BLaER1 (cell line): ENCODE measurements around the gene CCDC69.
A peak's percentile ranks its signal among the peaks of the same experiment; 100 is the strongest.

Source experiments
- H3K27ac ChIP-seq: shearing (Covaris generic); formaldehyde crosslinking; 2 replicates; pipeline ENCODE4 v1.8.1; 2022
- H3K27me3 ChIP-seq: shearing (Covaris generic); formaldehyde crosslinking; 2 replicates; pipeline ENCODE4 v1.8.1; 2022
- H3K36me3 ChIP-seq: shearing (Covaris generic); formaldehyde crosslinking; 2 replicates; pipeline ENCODE4 v1.8.1; 2022
- H3K4me1 ChIP-seq: shearing (Covaris generic); formaldehyde crosslinking; 2 replicates; pipeline ENCODE4 v1.8.1; 2022
- H3K4me2 ChIP-seq: shearing (Covaris generic); formaldehyde crosslinking; 2 replicates; pipeline ENCODE4 v1.8.1; 2022
- H3K4me3 ChIP-seq: shearing (Covaris generic); formaldehyde crosslinking; 2 replicates; pipeline ENCODE4 v1.8.1; 2022
- H3K9ac ChIP-seq: shearing (Covaris generic); formaldehyde crosslinking; 2 replicates; pipeline ENCODE4 v1.8.1; 2022
- H3K9me3 ChIP-seq: shearing (Covaris generic); formaldehyde crosslinking; 2 replicates; pipeline ENCODE4 v1.8.1; 2022
- H4K20me1 ChIP-seq: shearing (Covaris generic); formaldehyde crosslinking; 2 replicates; pipeline ENCODE4 v1.8.1; 2022
- Cebpa-rat ChIP-seq: shearing (Covaris generic); IDR thresholded peaks from 2 replicates; pipeline ENCODE4 v1.8.1; 2022

The CCDC69 gene

DNA sequence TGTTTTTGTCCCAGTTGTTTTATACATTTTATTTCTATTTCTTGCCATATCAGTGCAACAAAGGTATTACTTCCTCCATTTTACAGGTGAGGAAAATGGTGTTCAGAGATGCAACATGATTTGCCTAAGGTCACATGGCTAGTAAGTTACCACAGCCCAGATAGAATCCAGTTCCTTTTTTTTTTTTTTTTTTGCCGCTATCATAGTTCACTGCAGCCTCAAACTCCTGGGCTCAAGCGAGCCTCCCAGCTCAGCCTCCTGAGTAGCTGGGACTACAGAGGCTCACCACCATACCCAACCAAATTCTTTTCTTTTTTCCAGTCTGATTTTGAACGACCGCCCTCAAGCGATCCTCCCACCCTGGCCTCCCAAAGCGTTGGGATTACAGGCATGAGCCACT, 480 bp upstream of the CCDC69 start:
- Histone ChIP-seq H4K20me1 (peaks cover 22% of the 10 kb centered on the region), H3K4me2 (peak overlapping the region; percentile 100), H3K36me3 (no peaks in the 10 kb centered on the region; the same call in 1 of the 2 replicates), H3K4me1 (peaks cover 69% of the 10 kb centered on the region), H3K27ac (peak overlapping the region; percentile 98; the same call in 1 of the 2 replicates), H3K4me3 (peak overlapping the region; percentile 95), H3K9me3 (no peaks in the 10 kb centered on the region), H3K9ac (peak overlapping the region; percentile 96; the same call in 1 of the 2 replicates), H3K27me3 (no peaks in the 10 kb centered on the region)
- TF ChIP-seq Cebpa-rat: no peak

DNA sequence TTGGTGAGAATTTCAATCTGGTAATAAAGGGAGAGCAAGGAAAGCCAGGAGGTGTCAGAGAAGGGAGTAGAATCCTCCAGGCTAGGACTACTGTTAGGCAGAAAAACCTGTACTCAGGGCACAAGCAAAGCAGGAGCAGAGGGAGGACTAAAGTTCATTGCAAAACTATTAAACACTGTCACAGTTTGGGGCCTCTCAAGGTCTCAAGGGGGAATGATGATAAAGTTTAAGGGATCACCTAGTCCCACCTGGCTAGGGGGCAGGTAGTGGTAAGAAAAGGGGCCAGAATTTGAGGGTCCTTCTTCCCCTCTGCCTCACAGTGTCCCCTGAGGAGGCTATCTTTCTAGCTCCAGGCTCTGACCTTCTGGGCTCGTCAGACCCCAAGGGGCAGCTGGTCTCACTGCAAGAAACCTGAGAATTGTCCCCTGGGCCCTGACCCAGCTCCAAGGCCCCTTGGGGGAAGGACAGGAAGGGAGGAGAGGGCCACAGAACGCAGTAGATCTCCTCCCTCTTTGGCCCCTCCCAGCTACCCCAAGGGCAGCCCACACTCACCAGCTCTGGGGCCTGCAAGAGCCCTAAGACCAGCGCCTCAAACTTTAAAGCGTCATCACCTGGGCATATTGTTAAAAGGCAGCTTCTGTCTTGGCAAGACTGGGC, 974 bp downstream of the CCDC69 start:
- H3K4me3 ChIP-seq: peak overlapping the region; percentile 95
- no peak for TF ChIP-seq Cebpa-rat
- H3K4me1 ChIP-seq: peaks cover 78% of the 10 kb centered on the region
- peak overlapping the region; percentile 96 for H3K9ac ChIP-seq
- H3K4me2 ChIP-seq: peak overlapping the region; percentile 100
- H3K27me3 ChIP-seq: no peaks in the 10 kb centered on the region
- peak overlapping the region; percentile 98 for H3K27ac ChIP-seq
- H3K36me3 ChIP-seq: no peaks in the 10 kb centered on the region; the same call in 1 of the 2 replicates
- no peaks in the 10 kb centered on the region for H3K9me3 ChIP-seq
- peaks cover 22% of the 10 kb centered on the region for H4K20me1 ChIP-seq

DNA sequence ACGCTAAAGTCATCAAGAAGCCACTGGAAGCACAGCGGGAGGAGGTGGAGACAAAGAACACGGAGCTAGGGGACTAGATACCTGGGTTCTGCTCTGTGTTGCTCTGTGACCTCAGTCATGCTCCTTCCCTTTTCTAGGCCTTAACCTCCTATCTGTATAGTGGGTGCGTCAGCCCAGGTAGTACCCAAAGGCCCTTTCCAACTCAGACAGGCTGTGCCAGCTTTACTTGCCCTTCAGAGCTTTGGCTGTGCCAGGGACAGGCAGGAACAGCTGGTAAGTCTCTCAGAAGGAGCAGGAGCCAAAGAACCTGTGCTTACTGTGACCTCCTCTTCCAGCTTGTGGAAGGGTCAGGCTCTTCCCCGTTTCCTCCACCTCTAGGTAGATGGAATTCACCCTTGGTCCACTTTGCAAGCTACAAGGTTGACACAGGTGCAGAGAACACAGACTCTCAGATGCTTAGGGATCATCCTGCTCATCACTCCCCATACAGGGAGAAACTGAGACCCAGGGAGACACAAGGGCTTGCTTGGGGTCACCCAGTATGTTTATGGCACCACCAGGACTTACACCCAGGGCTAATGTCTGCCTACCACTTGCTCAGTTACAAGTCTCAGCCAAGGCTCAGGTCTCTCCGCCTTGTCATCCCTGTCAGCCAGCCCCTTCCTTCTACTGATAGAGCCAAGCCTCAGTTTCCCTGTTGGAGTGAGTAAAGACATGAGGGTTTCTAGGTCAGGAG, 1.7 kb downstream of the CCDC69 start:
- H3K9me3 ChIP-seq: no peaks in the 10 kb centered on the region
- no peaks in the 10 kb centered on the region for H3K27me3 ChIP-seq
- H3K4me2 ChIP-seq: peak overlapping the region; percentile 100
- peak overlapping the region; percentile 98 for H3K27ac ChIP-seq
- TF ChIP-seq Cebpa-rat: no peak
- H4K20me1 ChIP-seq: peaks cover 22% of the 10 kb centered on the region
- H3K9ac ChIP-seq: peak overlapping the region; percentile 96
- peak overlapping the region; percentile 95 for H3K4me3 ChIP-seq
- H3K36me3 ChIP-seq: peaks cover 7% of the 10 kb centered on the region
- H3K4me1 ChIP-seq: peaks cover 78% of the 10 kb centered on the region

DNA sequence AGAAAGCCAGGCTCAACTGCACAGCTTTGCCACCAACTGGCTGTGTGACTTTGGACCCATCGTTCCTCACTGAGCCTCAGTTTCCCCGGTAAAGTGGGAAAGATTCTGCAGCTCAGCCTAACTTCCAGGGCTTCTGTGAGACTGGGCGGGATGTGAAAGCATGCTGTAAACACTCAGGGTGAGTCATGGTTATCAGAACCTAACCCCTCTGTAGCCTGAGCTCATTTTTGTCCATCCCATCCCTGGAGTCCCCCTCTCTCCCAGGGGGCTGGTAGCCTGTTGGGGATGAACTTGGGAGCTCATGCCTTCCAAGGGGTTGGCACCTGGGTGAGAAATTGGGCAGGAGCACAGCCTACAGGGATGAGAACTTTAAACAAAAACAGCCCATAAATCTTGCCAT, 2.3 kb downstream of the CCDC69 start:
- Histone ChIP-seq H4K20me1 (peaks cover 22% of the 10 kb centered on the region), H3K27ac (peak overlapping the region; percentile 98), H3K9me3 (no peaks in the 10 kb centered on the region), H3K36me3 (peaks cover 8% of the 10 kb centered on the region), H3K9ac (peak overlapping the region; percentile 96), H3K4me3 (peak overlapping the region; percentile 95), H3K27me3 (no peaks in the 10 kb centered on the region), H3K4me2 (peak overlapping the region; percentile 100), H3K4me1 (peaks cover 84% of the 10 kb centered on the region)
- no peak for TF ChIP-seq Cebpa-rat

DNA sequence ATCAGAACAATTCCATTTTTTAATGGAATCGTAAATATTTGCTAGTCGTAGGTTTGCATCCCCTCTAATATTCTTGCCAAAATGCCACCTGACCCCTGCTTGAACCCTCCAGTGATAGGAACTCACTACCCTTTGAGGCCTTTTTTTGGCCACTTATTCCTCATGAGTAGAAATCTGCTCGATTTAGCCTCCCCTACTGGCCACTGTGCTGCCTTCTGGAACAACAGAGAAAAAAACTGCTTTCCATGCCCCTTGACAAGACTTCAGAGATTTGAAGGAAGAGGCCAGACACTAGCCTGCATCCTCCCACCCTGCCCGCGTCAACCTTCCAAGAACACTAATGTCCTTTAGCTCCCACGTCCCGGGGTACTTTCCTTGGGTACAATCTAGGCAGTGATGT, 4.1 kb downstream of the CCDC69 start:
- H3K36me3 ChIP-seq: peaks cover 8% of the 10 kb centered on the region
- H3K4me3 ChIP-seq: no peak overlapping the region
- H3K27me3 ChIP-seq: no peaks in the 10 kb centered on the region
- peak overlapping the region; percentile 98 for H3K27ac ChIP-seq
- no peak overlapping the region for H3K9ac ChIP-seq
- H3K4me2 ChIP-seq: peak overlapping the region; percentile 100
- peaks cover 22% of the 10 kb centered on the region for H4K20me1 ChIP-seq
- no peaks in the 10 kb centered on the region for H3K9me3 ChIP-seq
- peaks cover 92% of the 10 kb centered on the region for H3K4me1 ChIP-seq
- TF ChIP-seq Cebpa-rat: no peak

DNA sequence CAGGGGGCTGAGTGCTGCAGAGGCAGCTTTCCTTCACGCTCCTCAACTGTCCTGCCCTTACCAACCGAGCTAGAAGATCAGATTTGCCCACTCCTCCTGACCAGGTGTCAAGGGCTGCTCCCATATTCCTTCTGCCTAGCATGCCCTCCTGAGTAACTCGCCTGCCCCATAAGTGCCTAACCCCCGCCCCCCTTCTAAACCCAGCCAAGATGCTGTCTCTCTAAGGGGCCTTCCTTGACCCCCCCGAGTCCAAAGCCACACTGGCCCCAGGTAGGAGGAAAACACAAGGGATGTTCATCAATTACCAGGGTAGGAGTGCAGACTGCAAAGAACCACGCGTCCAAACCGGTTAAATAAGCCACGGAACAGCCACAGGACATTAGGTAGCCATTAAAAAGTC, 4.8 kb downstream of the CCDC69 start:
- H3K4me3 ChIP-seq: peak overlapping the region; percentile 18
- H4K20me1 ChIP-seq: peaks cover 22% of the 10 kb centered on the region
- H3K9me3 ChIP-seq: no peaks in the 10 kb centered on the region
- peak overlapping the region; percentile 98 for H3K27ac ChIP-seq
- H3K27me3 ChIP-seq: no peaks in the 10 kb centered on the region
- H3K36me3 ChIP-seq: peaks cover 8% of the 10 kb centered on the region
- peak overlapping the region; percentile 100 for H3K4me2 ChIP-seq
- peaks cover 91% of the 10 kb centered on the region for H3K4me1 ChIP-seq
- no peak for TF ChIP-seq Cebpa-rat
- peak overlapping the region; percentile 46; the same call in 1 of the 2 replicates for H3K9ac ChIP-seq

DNA sequence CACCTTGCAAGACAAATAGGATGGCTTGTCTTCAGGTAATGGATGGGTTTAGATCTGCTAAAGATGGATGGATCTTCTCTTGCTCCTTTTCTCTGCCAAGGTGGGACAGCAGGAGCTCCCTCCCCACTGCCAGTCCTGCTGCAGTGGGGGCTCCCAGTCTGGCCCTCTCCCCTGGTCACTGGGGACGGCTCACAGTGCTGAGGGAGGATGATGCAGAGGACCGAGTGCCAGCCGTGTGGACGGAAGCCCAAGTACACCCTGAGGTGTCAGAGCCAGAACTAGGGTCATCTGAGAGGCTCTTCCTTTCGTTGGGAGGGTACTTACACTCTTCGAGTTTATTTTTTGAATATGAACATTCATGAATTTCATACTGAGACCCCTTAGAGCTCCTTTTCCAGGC, 5.7 kb downstream of the CCDC69 start:
- no peak for TF ChIP-seq Cebpa-rat
- Histone ChIP-seq H3K9me3 (no peaks in the 10 kb centered on the region), H3K4me3 (0 out of 2 replicates have a peak overlapping the region, but pooled peaks have one; percentile 18), H4K20me1 (peaks cover 19% of the 10 kb centered on the region), H3K27me3 (no peaks in the 10 kb centered on the region), H3K36me3 (peaks cover 8% of the 10 kb centered on the region), H3K4me1 (peaks cover 99% of the 10 kb centered on the region), H3K27ac (peak overlapping the region; percentile 98), H3K9ac (peak overlapping the region; percentile 46), H3K4me2 (peak overlapping the region; percentile 100)

DNA sequence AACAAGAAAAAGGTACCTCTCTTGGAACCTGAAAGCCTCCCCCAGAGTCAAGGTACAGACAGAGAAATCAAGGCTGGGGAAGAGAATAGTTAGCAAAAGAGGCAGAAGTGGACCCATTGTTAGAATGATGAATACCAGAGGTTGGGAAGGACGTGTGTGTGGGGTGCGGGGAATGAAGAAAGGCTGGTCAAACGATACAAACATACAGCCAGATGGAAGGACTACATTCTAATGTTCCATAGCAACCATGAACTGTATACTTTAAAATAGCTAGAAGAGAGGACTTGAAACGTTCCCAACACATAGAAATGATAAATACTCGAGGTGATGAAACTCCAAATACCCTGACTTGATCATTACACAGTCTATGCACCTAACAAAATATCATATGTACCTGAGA, 7.1 kb downstream of the CCDC69 start:
- Histone ChIP-seq H3K27me3 (no peaks in the 10 kb centered on the region), H3K9me3 (no peaks in the 10 kb centered on the region), H3K4me2 (peak overlapping the region; percentile 100), H4K20me1 (peaks cover 5% of the 10 kb centered on the region; the same call in 1 of the 2 replicates), H3K4me3 (no peak overlapping the region; the same call in 1 of the 2 replicates), H3K36me3 (peaks cover 8% of the 10 kb centered on the region), H3K4me1 (peaks cover 98% of the 10 kb centered on the region), H3K9ac (peak overlapping the region; percentile 89; the same call in 1 of the 2 replicates), H3K27ac (peak overlapping the region; percentile 98)
- no peak for TF ChIP-seq Cebpa-rat

DNA sequence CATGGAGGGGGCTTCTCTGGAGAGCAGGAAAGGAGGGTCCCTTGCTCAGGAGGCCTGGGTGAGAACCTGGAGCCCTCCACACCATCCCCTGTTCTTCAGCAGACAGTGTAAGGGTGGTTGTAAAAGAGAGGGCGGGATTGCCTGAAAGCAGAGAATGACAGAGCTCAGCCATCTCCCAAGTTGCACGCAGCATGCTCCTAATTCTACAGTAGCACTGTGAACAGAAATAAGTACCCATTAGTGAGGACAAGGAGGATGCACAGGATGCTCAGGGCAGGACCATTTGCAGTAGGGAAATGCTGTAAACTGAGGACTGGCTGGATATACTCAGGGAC, 8.4 kb downstream of the CCDC69 start:
- no peaks in the 10 kb centered on the region; the same call in 1 of the 2 replicates for H4K20me1 ChIP-seq
- peak overlapping the region; percentile 100 for H3K4me2 ChIP-seq
- peak overlapping the region; percentile 62 for H3K4me3 ChIP-seq
- peak overlapping the region; percentile 89 for H3K9ac ChIP-seq
- peaks cover 98% of the 10 kb centered on the region for H3K4me1 ChIP-seq
- H3K9me3 ChIP-seq: no peaks in the 10 kb centered on the region
- H3K36me3 ChIP-seq: peaks cover 8% of the 10 kb centered on the region
- no peaks in the 10 kb centered on the region for H3K27me3 ChIP-seq
- H3K27ac ChIP-seq: peak overlapping the region; percentile 98
- no peak for TF ChIP-seq Cebpa-rat
